ENCODE measurements around the gene RABGAP1L.

DNA sequence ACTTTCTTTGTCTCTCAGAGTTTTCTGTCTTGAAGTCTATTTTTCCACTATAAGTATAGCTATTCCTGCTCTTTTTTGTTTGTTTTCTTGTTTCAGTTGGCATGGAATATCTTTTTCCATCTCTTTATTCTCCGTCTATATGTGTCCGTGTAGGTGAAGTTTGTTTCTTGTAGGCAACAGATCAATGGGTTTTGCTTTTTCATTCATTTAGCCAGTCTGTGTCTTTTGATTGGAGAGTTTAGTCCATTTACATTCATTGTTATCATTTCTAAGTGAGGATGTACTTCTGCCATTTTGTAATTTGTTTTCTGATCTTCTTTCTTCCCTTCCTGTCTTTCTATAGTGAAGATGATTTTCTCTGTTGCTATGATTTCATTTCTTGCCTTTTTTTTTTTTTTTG lies 155.9 kb downstream of the RABGAP1L start:
- TF ChIP-seq, protein P1, sequence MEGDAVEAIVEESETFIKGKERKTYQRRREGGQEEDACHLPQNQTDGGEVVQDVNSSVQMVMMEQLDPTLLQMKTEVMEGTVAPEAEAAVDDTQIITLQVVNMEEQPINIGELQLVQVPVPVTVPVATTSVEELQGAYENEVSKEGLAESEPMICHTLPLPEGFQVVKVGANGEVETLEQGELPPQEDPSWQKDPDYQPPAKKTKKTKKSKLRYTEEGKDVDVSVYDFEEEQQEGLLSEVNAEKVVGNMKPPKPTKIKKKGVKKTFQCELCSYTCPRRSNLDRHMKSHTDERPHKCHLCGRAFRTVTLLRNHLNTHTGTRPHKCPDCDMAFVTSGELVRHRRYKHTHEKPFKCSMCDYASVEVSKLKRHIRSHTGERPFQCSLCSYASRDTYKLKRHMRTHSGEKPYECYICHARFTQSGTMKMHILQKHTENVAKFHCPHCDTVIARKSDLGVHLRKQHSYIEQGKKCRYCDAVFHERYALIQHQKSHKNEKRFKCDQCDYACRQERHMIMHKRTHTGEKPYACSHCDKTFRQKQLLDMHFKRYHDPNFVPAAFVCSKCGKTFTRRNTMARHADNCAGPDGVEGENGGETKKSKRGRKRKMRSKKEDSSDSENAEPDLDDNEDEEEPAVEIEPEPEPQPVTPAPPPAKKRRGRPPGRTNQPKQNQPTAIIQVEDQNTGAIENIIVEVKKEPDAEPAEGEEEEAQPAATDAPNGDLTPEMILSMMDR (IDR thresholded peaks at IDR 0.05), result no peak
- no peak for TF ChIP-seq POLR2A (IDR thresholded peaks at IDR 0.05)

All from lower leg skin (tissue), 3 donors.